Muscle of back (tissue), 13 donors: ENCODE results near the gene GCM1. TPM values are rescaled to one million over a fixed set of nuclear protein-coding genes. Genes with fewer than 3 reads are reported as not detected.
"Not testable (repeated sequence)": the region's sequence is repeated elsewhere in the genome, so short reads cannot be mapped to it uniquely, and the experiment has no call there.

ENCODE experiments used
- DNase-seq, 3 donors: peaks; one replicate each; pipeline versions ENCODE4 v3.0.0 to v3.0.0-alpha.2; 2013
- long read RNA-seq, 9 donors: transcript quantifications; one replicate each; lab custom pipeline, GENCODE V29; 2026
- polyA plus RNA-seq, 10 donors: library from polyadenylated mRNA; unstranded; fragments of 120-200 nt; gene quantifications; one replicate each; pipeline ENCODE4 v1.2.1, GENCODE V29; 2013; ENCODE audit not compliant: insufficient read length in 10 of 10

GCM1 gene
- polyA plus RNA-seq = under 1 TPM in 1 of 10 donors, not detected in 9; 0.07 TPM
- long read RNA-seq, donor 1 = 0 reads
- long read RNA-seq, donor 2 = 0 reads
- long read RNA-seq, donor 3 = 0 reads
- long read RNA-seq, donor 4 = 0 reads
- long read RNA-seq, donor 5 = 0 reads
- long read RNA-seq, donor 6 = 0 reads
- long read RNA-seq, donor 7 = 0 reads
- long read RNA-seq, donor 8 = 0 reads
- long read RNA-seq, donor 9 = 0 reads

GRCh38 chr6:53148684-53149083 lies at the start of gene GCM1:
Gene GCM1, minus strand, starts transcription at chr6:53148841. Its CDS starts 3,209 bp downstream, at chr6:53145632.
- no peak for DNase-seq

GRCh38 chr6:53197553-53197952 lies 48.9 kb upstream of the GCM1 start:
- no peak for DNase-seq

GRCh38 chr6:53195048-53195447 lies 46.4 kb upstream of the GCM1 start:
- no peak for DNase-seq

- DNase-seq = peak in 1 of 3 donors; percentile 22
These were observed 44.1 kb upstream of the GCM1 start for GRCh38 chr6:53192682-53193188.

GRCh38 chr6:53189554-53189953 lies 40.9 kb upstream of the GCM1 start:
- peak in 2 of 3 donors; percentile 24 to 30 for DNase-seq

GRCh38 chr6:53188833-53189232 lies 40.2 kb upstream of the GCM1 start:
- no peak for DNase-seq

- no peak for DNase-seq
These were observed 32.0 kb upstream of the GCM1 start for GRCh38 chr6:53180678-53181077.

GRCh38 chr6:53179961-53180651 lies 31.5 kb upstream of the GCM1 start:
- DNase-seq = peak in 1 of 3 donors; percentile 23

- no peak for DNase-seq
These were observed 30.3 kb upstream of the GCM1 start for GRCh38 chr6:53178837-53179432.

- no peak for DNase-seq
These were observed 26.4 kb upstream of the GCM1 start for GRCh38 chr6:53175027-53175426.

- DNase-seq = no peak
These were observed 23.8 kb upstream of the GCM1 start for GRCh38 chr6:53172468-53172803.

- peak; percentile 72 to 90 (median 89) for DNase-seq
These were observed 23.2 kb upstream of the GCM1 start for GRCh38 chr6:53171605-53172467.

- DNase-seq = peak in 1 of 3 donors; percentile 51
These were observed 20.1 kb upstream of the GCM1 start for GRCh38 chr6:53168516-53169267.

GRCh38 chr6:53165293-53165692 lies 16.7 kb upstream of the GCM1 start:
- no peak for DNase-seq

- no peak for DNase-seq
These were observed 14.0 kb upstream of the GCM1 start for GRCh38 chr6:53162606-53163005.

GRCh38 chr6:53161481-53162009 lies 12.9 kb upstream of the GCM1 start:
- no peak for DNase-seq

- no peak for DNase-seq
These were observed 10.9 kb upstream of the GCM1 start for GRCh38 chr6:53159558-53159957.

- not testable (repeated sequence) for DNase-seq
These were observed 9.4 kb upstream of the GCM1 start for GRCh38 chr6:53158076-53158475.

- DNase-seq = not testable (repeated sequence)
These were observed 6.6 kb upstream of the GCM1 start for GRCh38 chr6:53155279-53155678.

- DNase-seq = peak in 1 of 3 donors; percentile 10
These were observed 6.2 kb upstream of the GCM1 start for GRCh38 chr6:53154794-53155193.

GRCh38 chr6:53154071-53154470 lies 5.4 kb upstream of the GCM1 start:
- DNase-seq = no peak
